H7 (cell line): ENCODE data around the gene TSEN54. TPM values are rescaled to one million over a fixed set of nuclear protein-coding genes. Genes with fewer than 3 reads are reported as not detected.

Source experiments
- DNase-seq: peaks from one replicate; pipeline ENCODE4 v3.0.0; 2012
- H3K27me3 ChIP-seq: 2 replicates; pipeline ENCODE4 v1.6.0; 2011; ENCODE audit warnings: mild to moderate bottlenecking, low read length; ENCODE audit not compliant: control insufficient read depth, insufficient read depth
- H3K36me3 ChIP-seq: replicated peaks from 2 replicates; pipeline ENCODE4 v1.5.1; 2011; ENCODE audit warnings: low read length; ENCODE audit not compliant: control insufficient read depth, insufficient read depth
- H3K4me3 ChIP-seq: 2 replicates; pipeline ENCODE4 v1.5.1; 2011; ENCODE audit warnings: low read depth, mild to moderate bottlenecking, control low read depth, low read length, moderate library complexity; ENCODE audit not compliant: insufficient read depth
- total RNA-seq: library from RNA; depleted of rRNA; stranded (reverse); fragments of >200 nt; shearing (Covaris generic); gene quantifications from 2 replicates; pipeline ENCODE4 v1.2.3, GENCODE V29; 2014

TSEN54 gene
- total RNA-seq, 1 experiment from 2014 or later = 49.4 TPM

- DNase-seq = no peak
- Histone ChIP-seq H3K36me3 (peaks cover 5% of the 10 kb centered on the region), H3K4me3 (no peak overlapping the region), H3K27me3 (no peaks in the 10 kb centered on the region)
These were observed 45.7 kb downstream of the TSEN54 start for GRCh38 chr17:75561927-75562603.

DNA sequence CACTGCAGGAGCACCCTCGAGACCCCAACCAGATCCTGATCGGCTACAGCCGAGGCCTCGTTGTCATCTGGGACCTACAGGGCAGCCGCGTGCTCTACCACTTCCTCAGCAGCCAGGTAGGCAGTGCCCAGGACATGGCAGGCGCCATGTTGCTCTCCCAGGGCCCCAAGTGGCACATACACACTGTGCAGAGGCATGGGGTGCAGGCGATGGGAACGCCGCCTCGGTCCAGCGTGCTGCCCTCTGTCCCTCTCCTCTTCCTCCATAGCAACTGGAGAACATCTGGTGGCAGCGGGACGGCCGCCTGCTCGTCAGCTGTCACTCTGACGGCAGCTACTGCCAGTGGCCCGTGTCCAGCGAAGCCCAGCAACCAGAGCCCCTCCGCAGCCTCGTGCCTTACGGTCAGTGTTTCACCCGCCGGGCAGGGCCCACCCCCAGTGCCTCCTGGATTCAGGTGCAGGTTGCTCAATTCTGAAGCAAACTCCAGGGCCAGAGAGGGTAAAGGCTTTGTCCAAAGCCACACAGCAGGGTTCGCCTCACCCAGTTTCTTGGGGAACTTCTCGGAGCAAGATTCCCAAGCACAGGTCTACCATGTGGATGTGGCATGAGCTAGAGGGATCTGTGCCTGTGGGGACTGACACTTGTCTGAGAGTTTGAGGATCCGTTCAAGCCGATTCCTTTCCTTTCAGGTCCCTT lies 46.9 kb downstream of the TSEN54 start:
- no peaks in the 10 kb centered on the region for H3K27me3 ChIP-seq
- DNase-seq = no peak
- H3K36me3 ChIP-seq = peaks cover 5% of the 10 kb centered on the region
- H3K4me3 ChIP-seq = no peak overlapping the region

DNA sequence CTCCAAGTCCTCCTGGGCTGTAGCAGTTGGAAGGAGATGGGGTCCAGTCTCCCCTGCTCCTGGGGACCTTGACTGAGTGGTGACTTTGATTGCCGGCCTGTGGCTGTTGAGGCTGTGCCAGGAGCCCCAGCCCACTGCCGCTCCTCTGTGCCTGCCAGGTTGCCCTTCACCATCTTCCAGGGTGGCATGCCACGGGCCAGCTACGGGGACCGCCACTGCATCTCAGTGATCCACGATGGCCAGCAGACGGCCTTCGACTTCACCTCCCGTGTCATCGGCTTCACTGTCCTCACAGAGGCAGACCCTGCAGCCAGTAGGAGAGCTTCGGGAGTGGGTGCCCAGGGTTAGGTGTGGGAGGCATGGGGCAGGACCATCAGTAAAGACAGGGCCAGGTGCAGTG lies 47.9 kb downstream of the TSEN54 start:
- no peak for DNase-seq
- Histone ChIP-seq H3K4me3 (no peak overlapping the region), H3K27me3 (no peaks in the 10 kb centered on the region), H3K36me3 (peaks cover 5% of the 10 kb centered on the region)

DNA sequence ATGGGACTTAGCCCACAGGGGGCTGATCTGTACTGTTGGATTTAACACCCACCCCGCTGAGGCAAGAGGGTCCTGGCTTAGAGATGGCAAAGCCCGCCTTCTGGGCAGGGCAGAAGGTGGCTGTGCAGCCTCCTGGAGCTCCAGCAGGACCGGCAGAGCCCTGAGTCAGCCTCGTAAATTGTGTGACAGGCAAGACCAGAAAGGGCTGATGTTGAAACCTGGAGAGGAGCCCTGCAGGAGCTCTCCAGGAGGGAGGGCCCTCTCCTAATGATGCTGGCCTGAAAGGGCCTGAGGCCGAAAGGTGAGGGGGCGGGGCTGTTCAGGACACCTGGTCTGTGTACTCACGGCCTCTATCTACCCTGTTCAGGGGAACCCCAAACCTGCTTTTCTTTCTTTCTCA lies 48.7 kb downstream of the TSEN54 start:
- no peak for DNase-seq
- peaks cover 5% of the 10 kb centered on the region for H3K36me3 ChIP-seq
- no peaks in the 10 kb centered on the region for H3K27me3 ChIP-seq

GRCh38 chr17:75565618-75566017 lies 49.3 kb downstream of the TSEN54 start:
- no peak overlapping the region for H3K4me3 ChIP-seq
- H3K36me3 ChIP-seq = peaks cover 5% of the 10 kb centered on the region
- no peaks in the 10 kb centered on the region for H3K27me3 ChIP-seq
- DNase-seq = no peak

More for the DNA sequence above, 48.7 kb downstream of the TSEN54 start:
- no peak overlapping the region for H3K4me3 ChIP-seq

DNA sequence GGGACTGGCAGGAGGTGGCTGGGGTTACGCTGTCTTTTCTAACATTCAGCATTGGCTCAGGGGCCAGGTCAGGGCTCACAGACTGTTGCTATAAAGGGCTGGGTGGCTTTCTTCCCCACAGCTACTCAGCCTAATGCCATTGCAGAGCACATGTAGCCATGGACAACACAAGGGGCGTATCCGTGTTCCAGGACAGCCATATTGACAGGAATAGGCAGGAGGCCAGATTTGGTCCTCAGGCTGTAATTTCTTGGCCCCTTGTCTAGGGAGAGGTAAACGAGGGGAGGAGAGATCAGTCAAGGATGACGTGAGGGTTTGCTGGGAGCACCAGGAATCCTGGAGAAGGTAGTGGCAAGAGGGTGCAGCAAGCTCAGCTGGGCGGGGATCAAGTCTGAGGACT lies 50.1 kb downstream of the TSEN54 start:
- DNase-seq = no peak
- Histone ChIP-seq H3K27me3 (no peaks in the 10 kb centered on the region), H3K4me3 (no peak overlapping the region), H3K36me3 (peaks cover 5% of the 10 kb centered on the region)

GRCh38 chr17:75566834-75567233 lies 50.5 kb downstream of the TSEN54 start:
- DNase-seq = no peak
- Histone ChIP-seq H3K27me3 (no peaks in the 10 kb centered on the region), H3K4me3 (no peak overlapping the region), H3K36me3 (peaks cover 5% of the 10 kb centered on the region)

DNA sequence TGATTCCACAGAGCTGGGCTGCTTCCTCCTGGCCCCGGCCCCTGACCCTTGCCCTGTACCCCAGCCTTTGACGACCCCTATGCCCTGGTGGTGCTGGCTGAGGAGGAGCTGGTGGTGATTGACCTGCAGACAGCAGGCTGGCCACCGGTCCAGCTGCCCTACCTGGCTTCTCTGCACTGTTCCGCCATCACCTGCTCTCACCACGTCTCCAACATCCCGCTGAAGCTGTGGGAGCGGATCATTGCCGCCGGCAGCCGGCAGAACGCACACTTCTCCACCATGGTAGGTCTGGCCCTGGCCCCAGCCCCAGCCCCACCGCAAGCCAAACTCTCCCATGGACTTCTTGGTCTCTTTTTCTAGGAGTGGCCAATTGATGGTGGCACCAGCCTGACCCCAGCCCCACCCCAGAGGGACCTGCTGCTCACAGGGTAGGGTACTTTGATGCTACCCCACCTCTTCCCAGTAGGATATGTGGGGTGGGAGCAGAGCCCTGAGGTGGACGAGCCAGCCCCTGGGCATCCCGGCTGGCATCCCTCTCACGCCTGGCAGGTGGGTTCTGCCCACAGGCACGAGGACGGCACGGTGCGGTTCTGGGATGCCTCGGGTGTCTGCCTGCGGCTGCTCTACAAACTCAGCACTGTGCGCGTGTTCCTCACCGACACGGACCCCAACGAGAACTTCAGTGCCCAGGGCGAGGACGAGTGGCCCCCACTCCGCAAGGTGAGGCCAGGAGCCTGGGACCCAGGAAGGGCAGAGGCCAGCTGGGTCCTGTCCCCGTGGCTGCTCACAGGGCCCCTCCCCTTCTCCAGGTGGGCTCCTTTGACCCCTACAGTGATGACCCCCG lies 52.3 kb downstream of the TSEN54 start:
- Histone ChIP-seq H3K27me3 (no peaks in the 10 kb centered on the region), H3K36me3 (peaks cover 2% of the 10 kb centered on the region), H3K4me3 (no peak overlapping the region)
- DNase-seq = no peak

GRCh38 chr17:75570034-75570676 lies 53.8 kb downstream of the TSEN54 start:
- no peak for DNase-seq
- no peaks in the 10 kb centered on the region; the same call in 1 of the 2 replicates for H3K36me3 ChIP-seq
- no peaks in the 10 kb centered on the region for H3K27me3 ChIP-seq

GRCh38 chr17:75570772-75571171 lies 54.4 kb downstream of the TSEN54 start:
- Histone ChIP-seq H3K4me3 (no peak overlapping the region), H3K36me3 (no peaks in the 10 kb centered on the region; the same call in 1 of the 2 replicates), H3K27me3 (no peaks in the 10 kb centered on the region)
- DNase-seq = no peak

More at GRCh38 chr17:75570034-75570676, 53.8 kb downstream of the TSEN54 start:
- no peak overlapping the region for H3K4me3 ChIP-seq

- Histone ChIP-seq H3K36me3 (no peaks in the 10 kb centered on the region; the same call in 1 of the 2 replicates), H3K4me3 (no peak overlapping the region), H3K27me3 (no peaks in the 10 kb centered on the region)
- DNase-seq = no peak
These were observed 55.0 kb downstream of the TSEN54 start for GRCh38 chr17:75571197-75571884.

GRCh38 chr17:75571885-75572215 lies 55.5 kb downstream of the TSEN54 start:
- H3K36me3 ChIP-seq = no peaks in the 10 kb centered on the region
- no peak for DNase-seq
- H3K27me3 ChIP-seq = no peaks in the 10 kb centered on the region
- H3K4me3 ChIP-seq = no peak overlapping the region

DNA sequence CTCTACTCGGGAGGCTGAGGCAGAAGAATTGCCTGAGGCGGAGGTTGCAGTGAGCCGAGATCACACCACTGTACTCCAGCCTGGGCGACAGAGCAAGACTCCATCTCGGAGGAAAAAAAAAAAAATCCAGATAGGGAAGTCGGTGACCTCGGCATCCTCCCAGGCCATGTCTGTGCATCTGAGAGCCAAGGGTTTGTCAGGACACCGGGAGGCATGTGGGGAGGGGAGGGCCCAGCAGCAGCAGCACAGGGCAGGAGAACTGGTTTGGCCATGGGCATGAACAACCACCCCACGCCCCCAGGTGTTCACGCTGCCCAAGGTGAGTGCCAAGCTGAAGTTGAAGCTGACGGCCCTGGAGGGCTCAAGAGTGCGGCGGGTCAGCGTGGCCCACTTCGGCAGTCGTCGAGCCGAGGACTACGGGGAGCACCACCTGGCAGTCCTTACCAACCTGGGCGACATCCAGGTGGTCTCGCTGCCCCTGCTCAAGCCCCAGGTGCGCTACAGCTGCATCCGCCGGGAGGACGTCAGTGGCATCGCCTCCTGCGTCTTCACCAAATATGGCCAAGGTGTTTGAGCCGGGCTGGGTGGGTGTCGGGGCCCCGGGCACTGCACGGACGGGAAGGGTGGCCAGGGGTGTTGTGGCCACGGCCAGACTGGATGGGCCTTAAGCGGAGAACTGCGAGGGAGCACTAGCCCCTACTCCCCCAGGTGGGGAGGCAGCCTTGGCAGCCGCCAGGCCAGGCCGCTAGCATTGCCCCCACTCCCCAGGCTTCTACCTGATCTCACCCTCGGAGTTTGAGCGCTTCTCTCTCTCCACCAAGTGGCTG lies 56.6 kb downstream of the TSEN54 start:
- no peaks in the 10 kb centered on the region for H3K27me3 ChIP-seq
- DNase-seq = no peak
- H3K4me3 ChIP-seq = no peak overlapping the region

More for the DNA sequence above, 56.6 kb downstream of the TSEN54 start:
- H3K36me3 ChIP-seq = no peaks in the 10 kb centered on the region
